IMR-90 (cell line): ENCODE results near the gene NKAIN1. TPM values are rescaled to one million over a fixed set of nuclear protein-coding genes. Genes with fewer than 3 reads are reported as not detected.

Experiments used
- ATAC-seq: fragments of 200-7000 bp; cut with Tn5 transposase; 2 replicates; pipeline ENCODE4 v1.9.1; 2020; ENCODE audit warnings: low read depth, mild to moderate bottlenecking, moderate library complexity
- BruUV-seq: library from RNA; stranded (reverse); fragments of 400-500 nt; replicated peaks from 2 replicates; lab custom pipeline; 2021; lab: Mats Ljungman, UMichigan
- CTCF ChIA-PET: fragments of 300-600 bp; formaldehyde crosslinking; extraction: SDS; loops from one replicate; lab custom pipeline; 2021; ENCODE audit warnings: antibody characterized with exemption; lab: Yijun Ruan, JAX
- POLR2A ChIA-PET: fragments of 300-600 bp; sonication (Branson Sonifier 250); formaldehyde crosslinking; loops from one replicate; lab custom pipeline; 2022; ENCODE audit warnings: antibody characterized with exemption; ENCODE audit not compliant: unreplicated experiment; lab: Charles Lee
- DNase-seq: peaks from one replicate; pipeline ENCODE4 v3.0.0; 2013
- H2AFZ ChIP-seq: replicated peaks from 2 replicates; pipeline ENCODE3; 2013; ENCODE audit warnings: low read length, mild to moderate bottlenecking; ENCODE audit not compliant: poor library complexity
- H2AK5ac ChIP-seq: 2 replicates; pipeline ENCODE4 v1.6.1; 2013; ENCODE audit warnings: low read depth, low read length, inconsistent platforms
- H2AK9ac ChIP-seq: replicated peaks from 2 replicates; pipeline ENCODE3; 2013; ENCODE audit warnings: mild to moderate bottlenecking, low read depth, low read length, moderate library complexity; ENCODE audit not compliant: poor library complexity
- H2BK120ac ChIP-seq: 2 replicates; pipeline ENCODE4 v1.6.1; 2013; ENCODE audit warnings: low read depth, low read length, inconsistent platforms
- H2BK15ac ChIP-seq: 3 replicates; pipeline ENCODE4 v1.6.1; 2013; ENCODE audit warnings: low read depth, low read length, inconsistent platforms
- H2BK20ac ChIP-seq: 2 replicates; pipeline ENCODE4 v1.6.1; 2013; ENCODE audit warnings: low read depth, mild to moderate bottlenecking, inconsistent platforms, low read length, moderate library complexity
- H2BK5ac ChIP-seq: 2 replicates; pipeline ENCODE4 v1.6.1; 2013; ENCODE audit warnings: mild to moderate bottlenecking, low read depth, low read length, inconsistent platforms; ENCODE audit not compliant: poor library complexity, severe bottlenecking
- H3K14ac ChIP-seq: replicated peaks from 2 replicates; pipeline ENCODE4 v1.6.1; 2013; ENCODE audit warnings: low read depth, low read length, inconsistent platforms
- H3K18ac ChIP-seq: 2 replicates; pipeline ENCODE4 v1.6.1; 2013; ENCODE audit warnings: low read depth, low read length, control low read depth
- H3K23ac ChIP-seq: 2 replicates; pipeline ENCODE4 v1.6.1; 2013; ENCODE audit warnings: low read depth, low read length, inconsistent platforms
- H3K27ac ChIP-seq: 2 replicates; pipeline ENCODE4 v1.5.1; 2013; ENCODE audit warnings: mild to moderate bottlenecking, control low read depth, low read length; ENCODE audit not compliant: insufficient read depth
- H3K27me3 ChIP-seq: 2 replicates; pipeline ENCODE4 v1.6.1; 2013; ENCODE audit warnings: low read length; ENCODE audit not compliant: control insufficient read depth, insufficient read depth
- H3K36me3 ChIP-seq: 2 replicates; pipeline ENCODE4 v1.6.1; 2013; ENCODE audit warnings: low read length, mixed read lengths; ENCODE audit not compliant: control insufficient read depth, insufficient read depth
- H3K4ac ChIP-seq: 2 replicates; pipeline ENCODE4 v1.6.1; 2013; ENCODE audit warnings: low read depth, low read length, inconsistent platforms
- H3K4me1 ChIP-seq: 2 replicates; pipeline ENCODE4 v1.6.1; 2013; ENCODE audit warnings: low read length, mixed read lengths; ENCODE audit not compliant: control insufficient read depth, insufficient read depth
- H3K4me2 ChIP-seq: 2 replicates; pipeline ENCODE4 v1.6.1; 2013; ENCODE audit warnings: low read depth, mild to moderate bottlenecking, control low read depth, low read length, moderate library complexity
- H3K4me3 ChIP-seq: 2 replicates; pipeline ENCODE4 v1.5.1; 2013; ENCODE audit warnings: low read depth, mild to moderate bottlenecking, control low read depth, low read length, moderate library complexity; ENCODE audit not compliant: insufficient read depth
- H3K56ac ChIP-seq: 2 replicates; pipeline ENCODE4 v1.6.1; 2013; ENCODE audit warnings: low read length, inconsistent platforms; ENCODE audit not compliant: insufficient read depth; ENCODE audit errors: extremely low read depth
- H3K79me1 ChIP-seq, 2 experiments: 2 replicates each; pipeline ENCODE4 v1.6.1; 2013; ENCODE audit warnings: low read length in 2 of 2, inconsistent platforms in 1 of 2, low read depth in 1 of 2
- H3K9ac ChIP-seq: 2 replicates; pipeline ENCODE4 v1.6.1; 2013; ENCODE audit warnings: low read depth, low read length, control low read depth
- H3K9me1 ChIP-seq: 2 replicates; pipeline ENCODE4 v1.6.1; 2013; ENCODE audit warnings: low read length, inconsistent platforms; ENCODE audit not compliant: insufficient read depth
- H3K9me3 ChIP-seq: 2 replicates; pipeline ENCODE4 v1.6.1; 2013; ENCODE audit warnings: low read length; ENCODE audit not compliant: control insufficient read depth, insufficient read depth
- H4K20me1 ChIP-seq: 2 replicates; pipeline ENCODE4 v1.6.1; 2013; ENCODE audit warnings: low read length, inconsistent platforms; ENCODE audit not compliant: insufficient read depth
- H4K5ac ChIP-seq: 2 replicates; pipeline ENCODE4 v1.6.1; 2013; ENCODE audit warnings: mild to moderate bottlenecking, low read depth, low read length, control low read depth
- H4K8ac ChIP-seq, 2 experiments: 2 replicates each; pipeline ENCODE4 v1.6.1; 2013; ENCODE audit warnings: low read depth in 2 of 2, low read length in 2 of 2, control low read depth in 1 of 2, inconsistent platforms in 1 of 2
- H4K91ac ChIP-seq: 2 replicates; pipeline ENCODE4 v1.6.1; 2013; ENCODE audit warnings: low read depth, low read length, inconsistent platforms; ENCODE audit not compliant: insufficient read depth
- BHLHE40 ChIP-seq: fragments of 150-350 bp; IDR thresholded peaks from 2 replicates; pipeline ENCODE4 v1.6.1; 2016; ENCODE audit warnings: mild to moderate bottlenecking, low read depth, low read length
- CHD1 ChIP-seq: IDR thresholded peaks from 2 replicates; pipeline ENCODE4 v1.6.1; 2012; ENCODE audit warnings: low read depth, low read length, improper control_type of control experiment
- ELK1 ChIP-seq: fragments of 150-350 bp; IDR thresholded peaks from 2 replicates; pipeline ENCODE4 v1.6.1; 2016; ENCODE audit warnings: low read depth, mild to moderate bottlenecking, low read length, moderate library complexity, borderline replicate concordance
- FOS ChIP-seq: fragments of 150-350 bp; IDR thresholded peaks from 2 replicates; pipeline ENCODE4 v1.6.1; 2016; ENCODE audit warnings: low read depth, low read length
- MAFK ChIP-seq: IDR thresholded peaks from 2 replicates; pipeline ENCODE4 v1.6.1; 2012; ENCODE audit warnings: low read depth, low read length, improper control_type of control experiment
- MXI1 ChIP-seq: IDR thresholded peaks from 2 replicates; pipeline ENCODE4 v1.6.1; 2012; ENCODE audit warnings: low read depth, mild to moderate bottlenecking, low read length, moderate library complexity, borderline replicate concordance
- POLR2A ChIP-seq: IDR thresholded peaks from 2 replicates; pipeline ENCODE4 v1.6.1; 2012; ENCODE audit warnings: mild to moderate bottlenecking, low read depth, low read length
- RAD21 ChIP-seq: IDR thresholded peaks from 2 replicates; pipeline ENCODE4 v1.6.1; 2012; ENCODE audit warnings: low read length, improper control_type of control experiment
- RCOR1 ChIP-seq: IDR thresholded peaks from 2 replicates; pipeline ENCODE4 v1.6.1; 2012; ENCODE audit warnings: mild to moderate bottlenecking, low read length, improper control_type of control experiment; ENCODE audit not compliant: insufficient replicate concordance
- RFX5 ChIP-seq: IDR thresholded peaks from 2 replicates; pipeline ENCODE4 v1.8.0; 2012; ENCODE audit warnings: low read depth, mild to moderate bottlenecking, low read length, moderate library complexity
- SMC3 ChIP-seq: fragments of 150-350 bp; IDR thresholded peaks from 2 replicates; pipeline ENCODE4 v1.6.1; 2016; ENCODE audit warnings: low read depth, mild to moderate bottlenecking, antibody characterized with exemption, low read length, moderate library complexity
- USF2 ChIP-seq: fragments of 150-350 bp; IDR thresholded peaks from 2 replicates; pipeline ENCODE4 v1.6.1; 2017; ENCODE audit warnings: mild to moderate bottlenecking, antibody characterized with exemption, low read length, low read depth
- WGBS, 2 experiments: methylation state at CpG; one replicate each; pipeline versions ENCODE4 v1.1.5 to v1.1.7; 2013; ENCODE audit warnings: missing lambda C conversion rate in 2 of 2; ENCODE audit not compliant: insufficient read length in 1 of 2; ENCODE audit errors: extremely low coverage in 2 of 2; 5-methylcytosine and 5-hydroxymethylcytosine counted together
- dilution Hi-C: fragments of 300-500 bp; cut with HindIII; formaldehyde crosslinking; loops from one replicate; pipeline ENCODE4 v1.14.3; 2018; ENCODE audit warnings: low sequenced_read_pairs; ENCODE audit not compliant: unreplicated experiment
- in situ Hi-C: fragments of 300-500 bp; cut with MboI; formaldehyde crosslinking; loops from 3 replicates; pipeline ENCODE4 v1.14.3; 2019; ENCODE audit warnings: low sequenced_read_pairs, inconsistent platforms, mixed read lengths
- intact Hi-C: fragments of 100-400 bp; cut with micrococcal nuclease; formaldehyde crosslinking; loops from 2 replicates; pipeline ENCODE4 v1.10.0; 2022
- polyA plus RNA-seq, 3 experiments: library from polyadenylated mRNA; depleted of rRNA; stranded (reverse); fragments of >200 nt; gene quantifications; 2 replicates each; pipeline ENCODE4 v1.2.3, GENCODE V29; 2012; ENCODE audit warnings: low replicate concordance in 1 of 3
- total RNA-seq: library from RNA; depleted of rRNA; stranded (reverse); fragments of >200 nt; gene quantifications from 2 replicates; pipeline ENCODE4 v1.2.3, GENCODE V29; 2012

NKAIN1 gene
- total and polyA plus RNA-seq, 2 of the 4 experiments (the other 2 are of a cell fraction), result under 0.01 to 0.09 TPM

DNA sequence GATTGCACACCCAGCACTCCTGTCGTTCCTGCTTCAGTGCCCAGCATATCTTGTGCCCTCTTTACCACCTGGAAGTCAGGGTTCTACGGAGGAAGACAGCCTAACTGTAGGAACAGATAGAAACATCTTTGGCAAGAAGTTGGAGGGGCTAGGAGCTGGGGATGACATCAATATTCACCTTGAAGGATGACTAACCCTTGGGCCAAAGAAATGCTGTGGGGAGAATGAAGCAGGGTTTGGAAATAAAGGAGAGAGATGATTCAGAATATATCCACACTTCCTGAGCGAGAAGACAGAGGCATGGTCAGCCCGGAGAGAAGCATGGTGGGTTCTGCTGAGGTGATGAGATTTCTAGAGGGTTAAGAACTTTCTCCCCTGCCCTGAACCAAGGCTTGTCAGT lies 4.6 kb upstream of the NKAIN1 start:
- no peaks in the 10 kb centered on the region for H4K20me1 ChIP-seq
- intact Hi-C loops (no loop called here), dilution Hi-C loops (no loop called here), in situ Hi-C loops (no loop called here)
- H3K18ac ChIP-seq, result no peak overlapping the region
- H3K9ac ChIP-seq, result no peak overlapping the region
- H3K9me3 ChIP-seq, result no peaks in the 10 kb centered on the region
- no peaks in the 10 kb centered on the region for H3K79me1 ChIP-seq
- H3K4me3 ChIP-seq, result no peak overlapping the region
- ATAC-seq, result no peak
- peaks cover 23% of the 10 kb centered on the region for H3K27me3 ChIP-seq
- peak; percentile 31 for DNase-seq
- H2BK15ac ChIP-seq, result no peak overlapping the region
- no peak overlapping the region for H4K8ac ChIP-seq
- H3K4ac ChIP-seq, result no peak overlapping the region
- H4K5ac ChIP-seq, result no peak overlapping the region
- no peak for TF ChIP-seq CHD1
- TF ChIP-seq FOS, result no peak
- TF ChIP-seq RFX5, result no peak
- no peak for TF ChIP-seq SMC3
- TF ChIP-seq POLR2A, result no peak
- TF ChIP-seq MAFK, result no peak
- no peak for TF ChIP-seq BHLHE40
- TF ChIP-seq ELK1, result no peak
- no peak for TF ChIP-seq RAD21
- TF ChIP-seq USF2, result no peak
- TF ChIP-seq RCOR1, result no peak
- TF ChIP-seq MXI1, result no peak
- H2AK9ac ChIP-seq, result no peak overlapping the region
- no peak overlapping the region for H3K23ac ChIP-seq
- no peak overlapping the region for H4K91ac ChIP-seq
- no peaks in the 10 kb centered on the region for H3K9me1 ChIP-seq
- H2BK120ac ChIP-seq, result no peak overlapping the region
- H2AK5ac ChIP-seq, result no peak overlapping the region
- H3K56ac ChIP-seq, result no peak overlapping the region
- H3K36me3 ChIP-seq, result no peaks in the 10 kb centered on the region
- H3K14ac ChIP-seq, result no peak overlapping the region
- H3K27ac ChIP-seq, result no peak overlapping the region
- H3K4me1 ChIP-seq, result no peaks in the 10 kb centered on the region
- BruUV-seq, result no TSS peak
- ChIA-PET CTCF (interaction anchor here (0.5 kb wide), 1 partner anchor 83 kb away, joined by 4 read pairs; no protein-coding TSS in a partner anchor), POLR2A (no interaction called here)
- H3K4me2 ChIP-seq, result no peak overlapping the region
- no peak overlapping the region for H2BK20ac ChIP-seq
- H2BK5ac ChIP-seq, result no peak overlapping the region
- no CpG with 5 or more reads among the region's 4 CpGs for WGBS, 2 experiments
- H2AFZ ChIP-seq, result no peak overlapping the region
